K562 (cell line): Measurements from ENCODE around the gene TP53BP2.

Experiments used
- FOS ChIP-seq: IDR thresholded peaks from 3 replicates; pipeline ENCODE4 v1.6.1; 2011; ENCODE audit not compliant: insufficient read length; ENCODE audit errors: extremely low read depth
- PTBP1 ChIP-seq: fragments of 200-400 bp; formaldehyde crosslinking; IDR thresholded peaks from 2 replicates; pipeline ENCODE4 v1.6.1; 2017; ENCODE audit warnings: low read depth, low read length
- RAD21 ChIP-seq, 2 experiments: fragments of 250-450 bp in 1 of 2; fragments of 450-650 bp in 1 of 2; sonication (Bioruptor Pico) in 1 of 2; formaldehyde crosslinking in 1 of 2; IDR thresholded peaks in 1 of 2; conservative IDR thresholded peaks in 1 of 2; 2 replicates each; pipeline versions ENCODE4 v1.4.0 to v1.8.0; 2020 to 2022; ENCODE audit warnings: mild to moderate bottlenecking in 2 of 2, moderate library complexity in 1 of 2
- RAD51 ChIP-seq: fragments of 450-650 bp; IDR thresholded peaks from 2 replicates; pipeline ENCODE4 v1.7.1; 2016; ENCODE audit warnings: low read depth, mild to moderate bottlenecking, borderline replicate concordance
- SMAD4 ChIP-seq: fragments of 250-450 bp; sonication (Bioruptor Pico); conservative IDR thresholded peaks from 2 replicates; pipeline ENCODE4 v1.8.0; 2021; ENCODE audit warnings: inconsistent platforms, mild to moderate bottlenecking, moderate library complexity
- TARDBP ChIP-seq: fragments of 450-650 bp; IDR thresholded peaks from 2 replicates; pipeline ENCODE4 v1.6.1; 2016
- TSC22D4 ChIP-seq: fragments of 450-650 bp; IDR thresholded peaks from 2 replicates; pipeline ENCODE4 v1.6.1; 2016; ENCODE audit warnings: missing genetic modification characterization, missing biosample characterization, control low read depth
- ZNF324 ChIP-seq: fragments of 250-450 bp; sonication (Bioruptor Pico); IDR thresholded peaks from 2 replicates; pipeline ENCODE4 v1.4.0; 2020; ENCODE audit warnings: mild to moderate bottlenecking
- TF ChIP-seq, protein P1 (sequence below), 3 experiments: IDR thresholded peaks in 2 of 3; conservative IDR thresholded peaks in 1 of 3; 2 replicates each; pipeline ENCODE4 v1.5.1; 2011 to 2012; ENCODE audit warnings: low read length in 3 of 3, mild to moderate bottlenecking in 3 of 3, control low read depth in 2 of 3, improper control_type of control experiment in 1 of 3, inconsistent platforms in 1 of 3, low read depth in 1 of 3, mixed read lengths in 1 of 3, moderate library complexity in 1 of 3; ENCODE audit not compliant: insufficient read depth in 2 of 3
- TF ChIP-seq, protein P2 (sequence below): fragments of 250-450 bp; sonication (Bioruptor Pico); IDR thresholded peaks from 2 replicates; pipeline ENCODE4 v1.8.0; 2021; ENCODE audit warnings: moderate library complexity, mild to moderate bottlenecking, inconsistent platforms

GRCh38 chr1:223820971-223821370, 24.8 kb downstream of the TP53BP2 start:
- TF ChIP-seq FOS (no peak), TSC22D4 (no peak), TARDBP (no peak), PTBP1 (no peak), ZNF324 (CRISPR knock-in tag) (no peak), SMAD4 (CRISPR knock-in tag) (no peak), RAD51 (no peak), RAD21 (CRISPR knock-in tag; conservative IDR thresholded peaks at IDR 0.05 in 1 of 2, IDR thresholded peaks at IDR 0.05 in 1 of 2) (no peak)
- TF ChIP-seq, protein P1, sequence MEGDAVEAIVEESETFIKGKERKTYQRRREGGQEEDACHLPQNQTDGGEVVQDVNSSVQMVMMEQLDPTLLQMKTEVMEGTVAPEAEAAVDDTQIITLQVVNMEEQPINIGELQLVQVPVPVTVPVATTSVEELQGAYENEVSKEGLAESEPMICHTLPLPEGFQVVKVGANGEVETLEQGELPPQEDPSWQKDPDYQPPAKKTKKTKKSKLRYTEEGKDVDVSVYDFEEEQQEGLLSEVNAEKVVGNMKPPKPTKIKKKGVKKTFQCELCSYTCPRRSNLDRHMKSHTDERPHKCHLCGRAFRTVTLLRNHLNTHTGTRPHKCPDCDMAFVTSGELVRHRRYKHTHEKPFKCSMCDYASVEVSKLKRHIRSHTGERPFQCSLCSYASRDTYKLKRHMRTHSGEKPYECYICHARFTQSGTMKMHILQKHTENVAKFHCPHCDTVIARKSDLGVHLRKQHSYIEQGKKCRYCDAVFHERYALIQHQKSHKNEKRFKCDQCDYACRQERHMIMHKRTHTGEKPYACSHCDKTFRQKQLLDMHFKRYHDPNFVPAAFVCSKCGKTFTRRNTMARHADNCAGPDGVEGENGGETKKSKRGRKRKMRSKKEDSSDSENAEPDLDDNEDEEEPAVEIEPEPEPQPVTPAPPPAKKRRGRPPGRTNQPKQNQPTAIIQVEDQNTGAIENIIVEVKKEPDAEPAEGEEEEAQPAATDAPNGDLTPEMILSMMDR (IDR thresholded peaks at IDR 0.05 in 2 of 3, conservative IDR thresholded peaks at IDR 0.05 in 1 of 3; ENCODE audit: insufficient read depth in 2 of 3, low read depth in 1 of 3, low read length in 3 of 3): no peak
- TF ChIP-seq, protein P2, sequence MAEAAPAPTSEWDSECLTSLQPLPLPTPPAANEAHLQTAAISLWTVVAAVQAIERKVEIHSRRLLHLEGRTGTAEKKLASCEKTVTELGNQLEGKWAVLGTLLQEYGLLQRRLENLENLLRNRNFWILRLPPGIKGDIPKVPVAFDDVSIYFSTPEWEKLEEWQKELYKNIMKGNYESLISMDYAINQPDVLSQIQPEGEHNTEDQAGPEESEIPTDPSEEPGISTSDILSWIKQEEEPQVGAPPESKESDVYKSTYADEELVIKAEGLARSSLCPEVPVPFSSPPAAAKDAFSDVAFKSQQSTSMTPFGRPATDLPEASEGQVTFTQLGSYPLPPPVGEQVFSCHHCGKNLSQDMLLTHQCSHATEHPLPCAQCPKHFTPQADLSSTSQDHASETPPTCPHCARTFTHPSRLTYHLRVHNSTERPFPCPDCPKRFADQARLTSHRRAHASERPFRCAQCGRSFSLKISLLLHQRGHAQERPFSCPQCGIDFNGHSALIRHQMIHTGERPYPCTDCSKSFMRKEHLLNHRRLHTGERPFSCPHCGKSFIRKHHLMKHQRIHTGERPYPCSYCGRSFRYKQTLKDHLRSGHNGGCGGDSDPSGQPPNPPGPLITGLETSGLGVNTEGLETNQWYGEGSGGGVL (CRISPR knock-in tag): no peak
